Karpas-422 (cell line): ENCODE data around the gene LPP. TPM values are rescaled to one million over a fixed set of nuclear protein-coding genes. Genes with fewer than 3 reads are reported as not detected.

Source experiments
- DNase-seq: peaks from one replicate; pipeline ENCODE4 v3.0.0-alpha.2; 2015
- H2AFZ ChIP-seq: fragments of 200-600 bp; sonication (generic); 2 replicates; pipeline ENCODE4 v1.6.1; 2014; ENCODE audit warnings: antibody characterized with exemption, low read length, mixed read lengths
- H3K27ac ChIP-seq: fragments of 200-600 bp; sonication (generic); 2 replicates; pipeline ENCODE4 v1.5.1; 2014; ENCODE audit warnings: mild to moderate bottlenecking, low read length, moderate library complexity
- H3K27me3 ChIP-seq: fragments of 200-600 bp; sonication (generic); 2 replicates; pipeline ENCODE4 v1.6.1; 2014; ENCODE audit warnings: low read length, mixed read lengths
- H3K36me3 ChIP-seq: fragments of 200-600 bp; sonication (generic); 2 replicates; pipeline ENCODE4 v1.6.1; 2014; ENCODE audit warnings: low read length, mixed read lengths; ENCODE audit not compliant: insufficient read depth
- H3K4me1 ChIP-seq: fragments of 200-600 bp; sonication (generic); 2 replicates; pipeline ENCODE4 v1.6.1; 2014; ENCODE audit warnings: mild to moderate bottlenecking, low read length, mixed read lengths
- H3K4me2 ChIP-seq: fragments of 200-600 bp; sonication (generic); 2 replicates; pipeline ENCODE4 v1.6.1; 2014; ENCODE audit warnings: low read length, low read depth, mild to moderate bottlenecking; ENCODE audit not compliant: poor library complexity, severe bottlenecking
- H3K4me3 ChIP-seq: fragments of 200-600 bp; sonication (generic); 2 replicates; pipeline ENCODE4 v1.5.1; 2014; ENCODE audit warnings: mild to moderate bottlenecking, antibody characterized with exemption, low read length, mixed read lengths
- H3K79me2 ChIP-seq: fragments of 200-600 bp; sonication (generic); 2 replicates; pipeline ENCODE4 v1.6.1; 2014; ENCODE audit warnings: mild to moderate bottlenecking, low read length, mixed read lengths
- H3K9ac ChIP-seq: fragments of 200-600 bp; sonication (generic); 2 replicates; pipeline ENCODE4 v1.6.0; 2014; ENCODE audit warnings: low read length
- H3K9me2 ChIP-seq: fragments of 200-600 bp; sonication (generic), shearing (Covaris generic); replicated peaks from 2 replicates; pipeline ENCODE4 v1.6.0; 2014; ENCODE audit warnings: mild to moderate bottlenecking, low read length, moderate library complexity; ENCODE audit not compliant: insufficient read depth
- H3K9me3 ChIP-seq: fragments of 300-700, 200-600 bp; sonication (generic); 2 replicates; pipeline ENCODE4 v1.6.1; 2014; ENCODE audit warnings: low read length, mixed read lengths
- H4K20me1 ChIP-seq: fragments of 200-600 bp; sonication (generic); 2 replicates; pipeline ENCODE4 v1.6.1; 2014; ENCODE audit warnings: mild to moderate bottlenecking, antibody characterized with exemption, low read length, low read depth; ENCODE audit not compliant: insufficient read depth
- total RNA-seq: library from RNA; depleted of rRNA; stranded (reverse); fragments of >200 nt; shearing (Covaris generic); gene quantifications from 2 replicates; pipeline ENCODE4 v1.2.3, GENCODE V29; 2014; ENCODE audit warnings: low replicate concordance

LPP gene
- total RNA-seq, 1 experiment from 2014 or later = 88.5 TPM

DNA sequence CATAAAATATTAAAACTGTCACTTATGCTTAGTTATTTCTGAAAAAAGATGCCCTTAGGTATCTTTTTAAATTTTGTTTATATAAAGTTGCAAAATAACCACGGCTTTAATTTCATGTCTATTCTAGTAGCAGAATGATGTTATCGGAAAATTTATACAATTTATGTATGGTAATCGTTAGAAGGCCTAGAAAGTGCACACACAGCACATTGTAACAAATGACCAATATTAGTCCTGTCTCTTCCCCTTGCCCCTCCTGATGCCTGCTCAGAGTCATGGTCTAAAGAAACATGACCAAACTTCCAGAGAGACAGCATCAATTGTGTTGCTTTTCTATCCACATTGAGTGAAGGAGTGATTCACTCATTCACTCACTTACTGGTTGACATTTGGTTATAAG is 6.2 kb upstream of the LPP start:
- H3K4me2 ChIP-seq = no peak overlapping the region
- no peak overlapping the region for H2AFZ ChIP-seq
- DNase-seq = no peak
- H4K20me1 ChIP-seq = no peaks in the 10 kb centered on the region
- H3K9me2 ChIP-seq = no peaks in the 10 kb centered on the region
- H3K9me3 ChIP-seq = peaks cover 7% of the 10 kb centered on the region; the same call in 1 of the 2 replicates
- H3K4me1 ChIP-seq = peaks cover 20% of the 10 kb centered on the region
- no peak overlapping the region for H3K9ac ChIP-seq
- no peaks in the 10 kb centered on the region for H3K79me2 ChIP-seq
- H3K36me3 ChIP-seq = no peaks in the 10 kb centered on the region
- H3K27me3 ChIP-seq = no peaks in the 10 kb centered on the region
- no peak overlapping the region for H3K4me3 ChIP-seq
- no peak overlapping the region for H3K27ac ChIP-seq

- Histone ChIP-seq H4K20me1 (no peaks in the 10 kb centered on the region), H3K4me1 (peaks cover 26% of the 10 kb centered on the region), H3K27me3 (no peaks in the 10 kb centered on the region), H3K9ac (no peak overlapping the region), H2AFZ (no peak overlapping the region), H3K27ac (no peak overlapping the region), H3K4me2 (no peak overlapping the region), H3K36me3 (no peaks in the 10 kb centered on the region), H3K4me3 (no peak overlapping the region), H3K9me2 (no peaks in the 10 kb centered on the region), H3K79me2 (no peaks in the 10 kb centered on the region), H3K9me3 (peaks cover 7% of the 10 kb centered on the region; the same call in 1 of the 2 replicates)
- DNase-seq = no peak
These were observed 5.6 kb upstream of the LPP start for GRCh38 chr3:188148318-188148717.

DNA sequence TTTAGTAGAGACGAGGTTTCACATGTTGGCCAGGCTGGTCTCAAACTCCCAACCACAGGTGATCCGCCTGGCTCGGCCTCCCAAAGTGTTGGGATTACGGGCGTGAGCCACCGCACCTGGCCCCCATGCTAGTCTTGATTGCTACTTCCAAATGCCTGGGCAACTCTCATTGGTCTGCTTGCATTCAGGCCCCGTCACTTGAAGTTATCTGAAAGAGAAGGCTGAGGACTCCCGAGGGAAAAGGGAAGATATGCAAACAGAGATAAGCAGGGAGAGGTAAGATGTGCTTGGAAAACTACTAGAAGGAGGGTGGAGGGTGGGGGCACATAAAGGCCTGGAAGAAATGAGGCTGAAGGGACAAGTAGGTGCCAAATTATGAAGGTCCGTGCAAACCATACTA is 4.4 kb upstream of the LPP start:
- H3K9me3 ChIP-seq = peaks cover 7% of the 10 kb centered on the region; the same call in 1 of the 2 replicates
- H3K4me3 ChIP-seq = no peak overlapping the region
- no peak overlapping the region for H3K27ac ChIP-seq
- no peak overlapping the region for H3K4me2 ChIP-seq
- H3K27me3 ChIP-seq = no peaks in the 10 kb centered on the region; the same call in 1 of the 2 replicates
- no peaks in the 10 kb centered on the region for H3K36me3 ChIP-seq
- no peaks in the 10 kb centered on the region for H4K20me1 ChIP-seq
- no peak for DNase-seq
- peaks cover 33% of the 10 kb centered on the region for H3K4me1 ChIP-seq
- H3K9ac ChIP-seq = no peak overlapping the region
- no peaks in the 10 kb centered on the region for H3K9me2 ChIP-seq
- no peaks in the 10 kb centered on the region for H3K79me2 ChIP-seq
- H2AFZ ChIP-seq = no peak overlapping the region

DNA sequence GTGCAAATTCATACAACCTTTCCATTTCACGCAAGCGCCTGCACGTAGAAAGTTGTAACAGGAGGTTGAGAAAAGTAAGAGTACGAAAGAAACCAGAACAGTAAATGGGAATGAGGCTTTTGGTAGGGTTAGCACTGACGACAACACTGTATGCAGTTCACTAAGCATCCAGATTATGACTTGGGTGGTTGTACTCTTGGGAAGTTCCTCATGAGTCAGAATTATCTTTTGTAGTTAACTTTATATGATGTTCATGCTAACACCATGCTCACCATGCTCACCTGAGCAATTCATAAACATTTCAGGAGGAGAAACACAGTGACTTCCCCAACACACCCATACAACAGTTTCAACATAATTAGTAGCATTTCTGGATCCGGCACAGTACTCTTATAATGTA is 3.0 kb upstream of the LPP start:
- no peak overlapping the region for H3K27ac ChIP-seq
- no peaks in the 10 kb centered on the region for H3K79me2 ChIP-seq
- H2AFZ ChIP-seq = no peak overlapping the region; the same call in 1 of the 2 replicates
- H3K4me3 ChIP-seq = no peak overlapping the region
- no peaks in the 10 kb centered on the region for H3K9me2 ChIP-seq
- no peak for DNase-seq
- peaks cover 38% of the 10 kb centered on the region for H3K4me1 ChIP-seq
- no peak overlapping the region for H3K9ac ChIP-seq
- H3K27me3 ChIP-seq = no peaks in the 10 kb centered on the region; the same call in 1 of the 2 replicates
- H3K9me3 ChIP-seq = no peaks in the 10 kb centered on the region
- no peak overlapping the region for H3K4me2 ChIP-seq
- no peaks in the 10 kb centered on the region for H3K36me3 ChIP-seq
- H4K20me1 ChIP-seq = no peaks in the 10 kb centered on the region

DNA sequence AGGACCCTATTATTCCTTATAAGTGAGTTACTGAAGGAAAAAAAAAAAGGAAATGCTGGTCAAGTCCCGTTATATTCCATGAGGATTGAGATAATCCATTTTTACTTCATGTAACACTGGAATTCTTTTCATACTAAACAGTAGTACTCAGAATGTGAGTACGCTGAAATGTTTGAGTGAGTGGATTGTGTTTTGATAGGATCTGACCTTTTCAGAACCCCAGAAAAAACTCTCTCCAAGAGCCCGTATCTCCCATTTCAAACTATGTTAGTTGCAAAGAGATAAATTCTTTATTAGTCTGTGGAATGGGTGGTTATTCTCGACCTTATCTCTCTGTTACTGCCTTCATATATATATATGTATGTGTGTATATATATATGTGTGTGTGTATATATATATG is 2.5 kb upstream of the LPP start:
- H3K4me2 ChIP-seq = no peak overlapping the region
- no peaks in the 10 kb centered on the region for H4K20me1 ChIP-seq
- H3K9ac ChIP-seq = no peak overlapping the region
- no peak for DNase-seq
- no peak overlapping the region for H3K27ac ChIP-seq
- no peaks in the 10 kb centered on the region for H3K79me2 ChIP-seq
- peaks cover 38% of the 10 kb centered on the region for H3K4me1 ChIP-seq
- H2AFZ ChIP-seq = no peak overlapping the region
- no peak overlapping the region for H3K4me3 ChIP-seq
- no peaks in the 10 kb centered on the region for H3K9me3 ChIP-seq
- H3K9me2 ChIP-seq = no peaks in the 10 kb centered on the region
- no peaks in the 10 kb centered on the region for H3K36me3 ChIP-seq
- no peaks in the 10 kb centered on the region; the same call in 1 of the 2 replicates for H3K27me3 ChIP-seq

DNA sequence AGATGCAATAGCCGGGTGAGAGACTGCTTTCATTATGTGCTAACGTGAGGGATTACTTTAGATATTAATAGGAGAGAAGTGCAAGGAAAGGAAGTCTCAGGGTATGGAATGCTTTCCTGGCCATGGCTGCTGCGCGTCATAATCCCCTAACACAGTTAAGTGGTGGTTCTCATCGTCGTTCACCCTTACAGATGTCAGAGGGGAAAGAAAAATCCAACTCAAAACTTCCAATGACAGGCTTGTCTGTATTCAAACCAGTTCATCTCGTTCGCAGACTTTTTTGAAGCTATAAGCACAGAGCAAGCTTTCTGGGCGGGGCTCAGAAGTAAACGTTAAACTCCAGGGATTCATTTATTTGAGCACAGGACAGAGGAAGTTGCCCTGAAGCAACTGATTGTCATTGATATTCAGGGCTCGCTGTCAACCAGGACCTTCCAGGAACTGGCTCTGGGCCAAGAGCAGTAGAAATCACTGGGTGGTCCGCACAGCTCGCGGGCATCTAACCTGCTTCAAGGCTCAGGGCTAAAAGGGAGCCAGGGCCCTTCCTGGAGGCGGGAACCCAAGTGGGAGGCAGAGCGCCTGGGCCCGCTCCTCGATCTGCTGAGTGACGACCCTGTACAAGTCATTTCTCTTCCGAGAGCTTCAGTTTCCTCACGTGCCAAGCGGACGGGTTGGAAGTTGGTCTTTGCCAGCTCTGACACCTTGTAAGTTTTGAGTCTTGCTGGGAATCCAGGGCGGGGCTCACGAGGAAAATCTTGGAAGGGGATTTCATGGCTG is 1.1 kb upstream of the LPP start:
- Histone ChIP-seq H3K4me3 (peak overlapping the region; percentile 82), H2AFZ (no peak overlapping the region), H3K9me2 (no peaks in the 10 kb centered on the region), H3K27me3 (no peaks in the 10 kb centered on the region; the same call in 1 of the 2 replicates), H3K36me3 (no peaks in the 10 kb centered on the region), H3K9me3 (no peaks in the 10 kb centered on the region), H4K20me1 (no peaks in the 10 kb centered on the region; the same call in 1 of the 2 replicates), H3K4me1 (peaks cover 46% of the 10 kb centered on the region), H3K79me2 (no peaks in the 10 kb centered on the region), H3K27ac (peak overlapping the region; percentile 27; the same call in 1 of the 2 replicates), H3K4me2 (peak overlapping the region; percentile 97), H3K9ac (peak overlapping the region; percentile 83)
- DNase-seq = peak; percentile 80

- peak; percentile 74 for DNase-seq
- Histone ChIP-seq H3K4me1 (peaks cover 42% of the 10 kb centered on the region), H3K4me3 (peak overlapping the region; percentile 82), H3K9me3 (no peaks in the 10 kb centered on the region), H3K27me3 (no peaks in the 10 kb centered on the region; the same call in 1 of the 2 replicates), H4K20me1 (no peaks in the 10 kb centered on the region; the same call in 1 of the 2 replicates), H3K79me2 (no peaks in the 10 kb centered on the region), H3K4me2 (peak overlapping the region; percentile 97), H3K9ac (peak overlapping the region; percentile 83), H3K9me2 (no peaks in the 10 kb centered on the region), H3K36me3 (no peaks in the 10 kb centered on the region), H3K27ac (peak overlapping the region; percentile 27), H2AFZ (peak overlapping the region; percentile 76; the same call in 1 of the 2 replicates)
These were observed 432 bp upstream of the LPP start for GRCh38 chr3:188153437-188154013.

DNA sequence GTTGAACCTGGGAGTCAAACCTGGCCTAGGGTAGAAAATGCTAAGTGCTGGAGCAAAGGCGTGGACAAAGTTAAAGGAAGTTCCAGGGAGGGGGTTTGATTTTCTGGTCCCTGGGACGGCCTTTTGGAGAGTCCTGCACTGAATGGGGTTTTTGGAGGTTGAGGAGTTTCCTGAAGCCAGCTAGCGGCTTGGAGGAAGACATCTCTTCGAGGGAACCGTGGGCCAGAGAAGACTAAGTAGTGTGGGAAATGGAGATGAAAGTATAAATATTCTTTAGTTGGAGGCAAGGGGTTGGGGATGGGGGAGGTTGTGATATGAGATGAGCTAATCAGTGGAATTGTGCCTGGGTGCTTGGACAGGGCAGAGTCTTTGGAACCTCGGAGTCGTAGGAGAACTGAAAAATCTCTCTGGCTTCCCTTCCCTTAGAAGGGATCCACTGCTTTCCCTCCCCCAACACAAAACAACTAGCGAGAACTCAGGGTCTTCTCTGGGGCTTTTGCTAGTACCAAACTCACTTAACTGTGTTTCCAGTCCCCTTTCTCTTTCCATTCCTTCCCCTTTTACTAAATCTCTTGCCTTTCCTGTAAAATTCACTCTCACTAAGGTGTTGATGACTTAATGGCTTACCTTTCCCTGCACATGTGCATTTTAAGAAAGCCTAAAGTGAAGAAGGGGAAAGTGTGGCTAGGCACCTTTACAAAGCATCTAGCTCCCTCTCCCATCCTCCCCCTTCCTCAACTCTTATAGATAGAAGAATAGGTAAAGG is 1.0 kb downstream of the LPP start:
- no peaks in the 10 kb centered on the region; the same call in 1 of the 2 replicates for H3K27me3 ChIP-seq
- H2AFZ ChIP-seq = peak overlapping the region; percentile 4; the same call in 1 of the 2 replicates
- H3K9ac ChIP-seq = peak overlapping the region; percentile 83
- H3K27ac ChIP-seq = no peak overlapping the region
- peak overlapping the region; percentile 82 for H3K4me3 ChIP-seq
- peaks cover 40% of the 10 kb centered on the region for H3K4me1 ChIP-seq
- no peaks in the 10 kb centered on the region for H3K9me3 ChIP-seq
- no peaks in the 10 kb centered on the region for H3K36me3 ChIP-seq
- no peak for DNase-seq
- H4K20me1 ChIP-seq = no peaks in the 10 kb centered on the region; the same call in 1 of the 2 replicates
- H3K79me2 ChIP-seq = no peaks in the 10 kb centered on the region
- peak overlapping the region; percentile 97 for H3K4me2 ChIP-seq
- H3K9me2 ChIP-seq = no peaks in the 10 kb centered on the region
